GM12878 (cell line): ENCODE data around the gene TTLL11. TPM values are rescaled to one million over a fixed set of nuclear protein-coding genes. Genes with fewer than 3 reads are reported as not detected.

Experiments
- ATAC-seq: fragments of 200-7000 bp; cut with Tn5 transposase; 3 replicates; pipeline ENCODE4 v1.9.1; 2020; ENCODE audit warnings: mild to moderate bottlenecking, moderate library complexity
- BruUV-seq: library from RNA; stranded (reverse); fragments of 400-500 nt; replicated peaks from 2 replicates; lab custom pipeline; 2021; lab: Mats Ljungman, UMichigan
- CTCF ChIA-PET: fragments of 300-600 bp; sonication (Branson Sonifier 250); formaldehyde crosslinking; extraction: SDS; loops from one replicate; lab custom pipeline; 2021; ENCODE audit warnings: inconsistent platforms; lab: Yijun Ruan, JAX
- POLR2A ChIA-PET: fragments of 350-600 bp; formaldehyde crosslinking; extraction: SDS; loops from one replicate; lab custom pipeline; 2021; ENCODE audit warnings: inconsistent platforms; lab: Charles Lee
- RAD21 ChIA-PET: fragments of 300-600 bp; sonication (Branson Sonifier 250); formaldehyde crosslinking; loops from one replicate; lab custom pipeline; 2023; ENCODE audit warnings: antibody characterized with exemption; ENCODE audit not compliant: unreplicated experiment; lab: Charles Lee
- SMC1A ChIA-PET: fragments of 300-600 bp; sonication (Branson Sonifier 250); formaldehyde crosslinking; loops from one replicate; lab custom pipeline; 2023; ENCODE audit not compliant: unreplicated experiment, uncharacterized antibody; lab: Charles Lee
- DNase-seq: peaks from one replicate; pipeline ENCODE4 v3.0.0-alpha.2; 2011; ENCODE audit warnings: low read depth, low spot score
- FAIRE-seq: peaks from 3 replicates; lab custom pipeline; 2011; peaks lifted over from hg19 to GRCh38; lab: Jason Lieb, UNC
- H2AFZ ChIP-seq: 2 replicates; pipeline ENCODE4 v1.6.0; 2011; ENCODE audit warnings: low read depth, low read length, control low read depth; ENCODE audit not compliant: control insufficient read depth
- H3K27ac ChIP-seq: 2 replicates; pipeline ENCODE4 v1.5.1; 2011; ENCODE audit warnings: control low read depth; ENCODE audit not compliant: control insufficient read depth, insufficient read depth
- H3K27me3 ChIP-seq, 2 experiments: replicated peaks in 1 of 2; 2 replicates each; pipeline versions ENCODE4 v1.6.0 to v1.6.1; 2011; ENCODE audit warnings: low read length in 1 of 2; ENCODE audit not compliant: control insufficient read depth in 2 of 2, insufficient read depth in 2 of 2
- H3K36me3 ChIP-seq, 2 experiments: 2 replicates each; pipeline ENCODE4 v1.5.1; 2011; ENCODE audit warnings: low read length in 1 of 2; ENCODE audit not compliant: control insufficient read depth in 2 of 2, insufficient read depth in 2 of 2
- H3K4me1 ChIP-seq: 2 replicates; pipeline ENCODE4 v1.6.1; 2011; ENCODE audit warnings: mild to moderate bottlenecking, low read length, moderate library complexity, mixed read lengths; ENCODE audit not compliant: control insufficient read depth, insufficient read depth
- H3K4me2 ChIP-seq: 2 replicates; pipeline ENCODE4 v1.6.0; 2011; ENCODE audit warnings: control low read depth; ENCODE audit not compliant: control insufficient read depth, insufficient read depth
- H3K4me3 ChIP-seq: fragments of 200-600 bp; sonication (generic); 2 replicates; pipeline ENCODE4 v1.5.1; 2016
- H3K79me2 ChIP-seq: 2 replicates; pipeline ENCODE4 v1.6.0; 2011; ENCODE audit warnings: low read length; ENCODE audit not compliant: control insufficient read depth, insufficient read depth
- H3K9ac ChIP-seq: 2 replicates; pipeline ENCODE4 v1.8.0; 2011; ENCODE audit warnings: low read length, control low read depth, mixed read lengths; ENCODE audit not compliant: control insufficient read depth, insufficient read depth
- H3K9me3 ChIP-seq: replicated peaks from 3 replicates; pipeline ENCODE4 v1.5.1; 2011; ENCODE audit warnings: mild to moderate bottlenecking, low read length; ENCODE audit not compliant: control insufficient read depth, insufficient read depth
- H4K20me1 ChIP-seq: 2 replicates; pipeline ENCODE4 v1.6.0; 2011; ENCODE audit not compliant: control insufficient read depth, insufficient read depth
- ASH2L ChIP-seq: fragments of 300-600, 200-600 bp; sonication (generic); IDR thresholded peaks from 2 replicates; pipeline ENCODE4 v1.6.1; 2017; ENCODE audit warnings: low read depth, mild to moderate bottlenecking, borderline replicate concordance
- BCL3 ChIP-seq: IDR thresholded peaks from 2 replicates; pipeline ENCODE4 v1.6.1; 2011; ENCODE audit warnings: borderline replicate concordance, low read depth, mild to moderate bottlenecking, moderate library complexity, low read length; ENCODE audit not compliant: insufficient read depth, poor library complexity, severe bottlenecking
- CHD4 ChIP-seq: fragments of 200-600 bp; sonication (generic); IDR thresholded peaks from 2 replicates; pipeline ENCODE4 v1.6.1; 2016; ENCODE audit warnings: mild to moderate bottlenecking
- CTCF ChIP-seq, 3 experiments: IDR thresholded peaks in 2 of 3; conservative IDR thresholded peaks in 1 of 3; 2 replicates each; pipeline ENCODE4 v1.5.1; 2011; ENCODE audit warnings: low read depth in 3 of 3, low read length in 3 of 3, mild to moderate bottlenecking in 3 of 3, control low read depth in 2 of 3, moderate library complexity in 2 of 3, inconsistent platforms in 1 of 3, mixed read lengths in 1 of 3; ENCODE audit not compliant: control insufficient read depth in 2 of 3, insufficient read depth in 1 of 3; ENCODE audit errors: extremely low read depth in 1 of 3
- NRF1 ChIP-seq: conservative IDR thresholded peaks from 2 replicates; pipeline ENCODE4 v1.6.1; 2011; ENCODE audit warnings: mild to moderate bottlenecking, low read depth, low read length, improper control_type of control experiment
- POLR2A ChIP-seq: IDR thresholded peaks from 2 replicates; pipeline ENCODE4 v1.6.1; 2011; ENCODE audit warnings: low read depth, mild to moderate bottlenecking, low read length
- RUNX3 ChIP-seq: IDR thresholded peaks from 2 replicates; pipeline ENCODE4 v1.6.1; 2012; ENCODE audit warnings: low read length, inconsistent platforms
- USF2 ChIP-seq: IDR thresholded peaks from 2 replicates; pipeline ENCODE4 v1.6.1; 2011; ENCODE audit warnings: low read depth, low read length, improper control_type of control experiment, borderline replicate concordance
- ZBED1 ChIP-seq: IDR thresholded peaks from 2 replicates; pipeline ENCODE4 v1.6.1; 2016; ENCODE audit warnings: borderline replicate concordance
- ZNF217 ChIP-seq: fragments of 450-650 bp; IDR thresholded peaks from 2 replicates; pipeline ENCODE4 v1.6.1; 2017; ENCODE audit warnings: antibody characterized with exemption, mild to moderate bottlenecking
- WGBS: methylation state at CpG from one replicate; pipeline ENCODE4 v1.1.6; 2016; ENCODE audit warnings: low lambda C conversion rate; ENCODE audit not compliant: insufficient replicate concordance, insufficient coverage; ENCODE audit errors: missing lambda C conversion rate; 5-methylcytosine and 5-hydroxymethylcytosine counted together
- in situ Hi-C: fragments of 300-500 bp; cut with MboI; formaldehyde crosslinking; loops from 9 replicates; pipeline ENCODE4 v1.14.3; 2018; ENCODE audit warnings: mixed read lengths
- intact Hi-C: fragments of 100-400 bp; cut with micrococcal nuclease; formaldehyde crosslinking; loops from one replicate; pipeline ENCODE4 v1.14.2; 2022; ENCODE audit not compliant: unreplicated experiment
- polyA plus RNA-seq, 11 experiments: library from polyadenylated mRNA; depleted of rRNA in 4 of 11; unstranded in 6 of 11; stranded (reverse) in 5 of 11; fragments of >200 nt; fragmentation: Nextera tagmentation in 4 of 11; fragmentation: Illumina TruSeq in 1 of 11; extraction: Ambion mirVana in 4 of 11; extraction: Trizol in 1 of 11; gene quantifications; 1 replicate in 1 of 11; 2 replicates in 10 of 11; pipeline versions ENCODE4 v1.2.1 to v1.2.3, GENCODE V29; 2011 to 2016; ENCODE audit warnings: inconsistent platforms in 2 of 11, missing spikeins in 2 of 11, low read depth in 1 of 11
- total RNA-seq, 4 experiments: library from RNA; depleted of rRNA in 3 of 4; stranded (reverse); fragments of >200 nt in 3 of 4; fragmentation: Illumina TruSeq in 1 of 4; extraction: Trizol in 1 of 4; gene quantifications; 2 replicates each; pipeline versions ENCODE4 v1.2.1 to v1.2.3, GENCODE V29; 2013 to 2021

The TTLL11 gene
- total and polyA plus RNA-seq, 10 of the 15 experiments (the other 5 are each of a cell fraction or from before 2014, with no cell fraction given): 1.2 to 3.7 (median 2.9) TPM

- no peak for TF ChIP-seq CTCF (IDR thresholded peaks at IDR 0.05 in 2 of 3, conservative IDR thresholded peaks at IDR 0.05 in 1 of 3; ENCODE audit: control insufficient read depth in 2 of 3, extremely low read depth in 1 of 3, insufficient read depth in 1 of 3, low read depth in 3 of 3, low read length in 3 of 3)
- TF ChIP-seq, all 136 proteins: peak for 0
Observed at GRCh38 chr9:122059214-122059954, 33.7 kb downstream of the TTLL11 start (continued).

GRCh38 chr9:122058709-122059108, 34.4 kb downstream of the TTLL11 start:
- Histone ChIP-seq H3K27me3 (no peaks in the 10 kb centered on the region), H2AFZ (no peak overlapping the region), H3K79me2 (no peaks in the 10 kb centered on the region), H3K36me3 (no peaks in the 10 kb centered on the region), H3K9me3 (no peaks in the 10 kb centered on the region), H3K4me2 (no peak overlapping the region), H3K27ac (no peak overlapping the region), H3K4me1 (no peaks in the 10 kb centered on the region), H3K4me3 (no peak overlapping the region), H3K9ac (no peak overlapping the region), H4K20me1 (no peaks in the 10 kb centered on the region)
- POLR2A ChIA-PET: no interaction called here
- CTCF ChIA-PET: interaction anchor here (0.8 kb wide), 1 partner anchor 40 kb away, joined by 3 read pairs; no protein-coding TSS in a partner anchor
- 90% methylated on average over 4 of the region's 4 CpGs for WGBS
- TF ChIP-seq NRF1 (no peak), USF2 (no peak), ASH2L (no peak), POLR2A (no peak), CHD4 (no peak), ZNF217 (no peak), ZBED1 (no peak), RUNX3 (no peak), BCL3 (no peak)
- BruUV-seq: no TSS peak
- SMC1A ChIA-PET: no interaction called here
- RAD21 ChIA-PET: no interaction called here
- FAIRE-seq: no peak
- in situ Hi-C loops (no loop called here), intact Hi-C loops (no loop called here)
- ATAC-seq: no peak
- no peak for DNase-seq
